OCI-LY1 (cell line): Measurements from ENCODE around the gene PPM1B.

Experiments
- H2AFZ ChIP-seq: fragments of 200-600 bp; sonication (generic), shearing (Covaris generic); 2 replicates; pipeline ENCODE4 v1.6.0; 2014; ENCODE audit warnings: antibody characterized with exemption, mild to moderate bottlenecking, low read length
- H3F3A ChIP-seq: fragments of 200-600 bp; sonication (generic), shearing (Covaris generic); 2 replicates; pipeline ENCODE4 v1.6.0; 2014; ENCODE audit warnings: mild to moderate bottlenecking, antibody characterized with exemption, low read length, moderate library complexity; ENCODE audit not compliant: insufficient read depth
- H3K27ac ChIP-seq: fragments of 200-600 bp; sonication (generic); 2 replicates; pipeline ENCODE4 v1.5.1; 2014; ENCODE audit warnings: low read length, mixed run types, mild to moderate bottlenecking, low read depth; ENCODE audit not compliant: poor library complexity, severe bottlenecking
- H3K27me3 ChIP-seq: fragments of 200-600 bp; sonication (generic); 2 replicates; pipeline ENCODE4 v1.6.0; 2014; ENCODE audit warnings: antibody characterized with exemption, mild to moderate bottlenecking, low read length, moderate library complexity; ENCODE audit not compliant: insufficient read depth
- H3K36me3 ChIP-seq: fragments of 200-600 bp; sonication (generic); 2 replicates; pipeline ENCODE4 v1.6.1; 2014; ENCODE audit warnings: mild to moderate bottlenecking, antibody characterized with exemption, low read length, moderate library complexity, mixed read lengths; ENCODE audit not compliant: insufficient read depth
- H3K4me1 ChIP-seq: fragments of 200-600 bp; sonication (generic); 2 replicates; pipeline ENCODE4 v1.5.1; 2014; ENCODE audit warnings: mild to moderate bottlenecking, low read length, moderate library complexity; ENCODE audit not compliant: insufficient read depth, severe bottlenecking
- H3K4me2 ChIP-seq: fragments of 200-600 bp; sonication (generic), shearing (Covaris generic); 2 replicates; pipeline ENCODE4 v1.6.1; 2014; ENCODE audit warnings: low read length
- H3K4me3 ChIP-seq: fragments of 200-600 bp; sonication (generic); 2 replicates; pipeline ENCODE4 v1.5.1; 2014; ENCODE audit warnings: low read length, low read depth, mild to moderate bottlenecking, mixed read lengths; ENCODE audit not compliant: poor library complexity, severe bottlenecking
- H3K79me2 ChIP-seq: fragments of 200-600 bp; shearing (Covaris generic); 2 replicates; pipeline ENCODE4 v1.6.1; 2016; ENCODE audit warnings: mixed run types, low read length, mixed read lengths; ENCODE audit not compliant: insufficient read depth
- H3K9ac ChIP-seq: fragments of 200-600 bp; sonication (generic), shearing (Covaris generic); 2 replicates; pipeline ENCODE4 v1.6.1; 2014; ENCODE audit warnings: mild to moderate bottlenecking, low read length, mixed read lengths
- H3K9me2 ChIP-seq: fragments of 200-600 bp; sonication (generic), shearing (Covaris generic); 2 replicates; pipeline ENCODE4 v1.6.1; 2014; ENCODE audit warnings: low read depth, mild to moderate bottlenecking, low read length, mixed read lengths
- H3K9me3 ChIP-seq: fragments of 200-600 bp; shearing (Covaris generic); 2 replicates; pipeline ENCODE4 v1.6.1; 2014; ENCODE audit warnings: low read length, mixed read lengths
- H4K20me1 ChIP-seq: fragments of 200-600 bp; sonication (generic), shearing (Covaris generic); 2 replicates; pipeline ENCODE4 v1.6.0; 2016; ENCODE audit warnings: mild to moderate bottlenecking, low read length; ENCODE audit not compliant: insufficient read depth
- CTCF ChIP-seq: fragments of 200-600 bp; sonication (generic), shearing (Covaris generic); IDR thresholded peaks from 2 replicates; pipeline ENCODE4 v1.5.1; 2017; ENCODE audit warnings: mild to moderate bottlenecking, antibody characterized with exemption, low read length, moderate library complexity, mixed read lengths
- EZH2 ChIP-seq: fragments of 200-600 bp; sonication (generic), shearing (Covaris generic); IDR thresholded peaks from 2 replicates; pipeline ENCODE4 v1.8.0; 2017; ENCODE audit warnings: borderline replicate concordance, mixed run types, mild to moderate bottlenecking, antibody characterized with exemption, low read length, moderate library complexity, mixed read lengths

PPM1B gene

GRCh38 chr2:44218771-44219170 lies 50.1 kb downstream of the PPM1B start:
- Histone ChIP-seq H3K4me2 (no peak overlapping the region), H3K27me3 (no peaks in the 10 kb centered on the region), H3K9me2 (0 out of 2 replicates have a peak, but pooled peaks cover 3% of the 10 kb centered on the region), H3K9ac (no peak overlapping the region), H3K4me1 (no peaks in the 10 kb centered on the region), H3K27ac (no peak overlapping the region), H3F3A (no peaks in the 10 kb centered on the region), H3K36me3 (peaks cover 33% of the 10 kb centered on the region; the same call in 1 of the 2 replicates), H3K9me3 (no peaks in the 10 kb centered on the region), H3K79me2 (no peaks in the 10 kb centered on the region), H3K4me3 (no peak overlapping the region), H4K20me1 (no peaks in the 10 kb centered on the region), H2AFZ (no peak overlapping the region)
- TF ChIP-seq EZH2 = no peak
- no peak for TF ChIP-seq CTCF

GRCh38 chr2:44226753-44227152 lies 58.1 kb downstream of the PPM1B start:
- H2AFZ ChIP-seq = no peak overlapping the region
- no peaks in the 10 kb centered on the region for H3F3A ChIP-seq
- H4K20me1 ChIP-seq = no peaks in the 10 kb centered on the region
- no peak overlapping the region for H3K9ac ChIP-seq
- H3K4me1 ChIP-seq = no peaks in the 10 kb centered on the region
- no peaks in the 10 kb centered on the region for H3K9me3 ChIP-seq
- H3K4me2 ChIP-seq = no peak overlapping the region
- H3K9me2 ChIP-seq = 0 out of 2 replicates have a peak, but pooled peaks cover 3% of the 10 kb centered on the region
- TF ChIP-seq EZH2 = no peak
- TF ChIP-seq CTCF = no peak
- no peak overlapping the region for H3K27ac ChIP-seq
- no peaks in the 10 kb centered on the region for H3K27me3 ChIP-seq
- H3K79me2 ChIP-seq = no peaks in the 10 kb centered on the region
- no peak overlapping the region for H3K4me3 ChIP-seq
- H3K36me3 ChIP-seq = peaks cover 19% of the 10 kb centered on the region; the same call in 1 of the 2 replicates

GRCh38 chr2:44230378-44230777 lies 61.7 kb downstream of the PPM1B start:
- H3K9me3 ChIP-seq = no peaks in the 10 kb centered on the region
- no peaks in the 10 kb centered on the region for H4K20me1 ChIP-seq
- H3K9me2 ChIP-seq = no peaks in the 10 kb centered on the region
- no peak overlapping the region for H3K9ac ChIP-seq
- H3K27ac ChIP-seq = no peak overlapping the region
- H3K4me2 ChIP-seq = no peak overlapping the region
- H2AFZ ChIP-seq = no peak overlapping the region
- H3K79me2 ChIP-seq = no peaks in the 10 kb centered on the region
- no peak for TF ChIP-seq EZH2
- no peak for TF ChIP-seq CTCF
- no peaks in the 10 kb centered on the region for H3K27me3 ChIP-seq
- peaks cover 21% of the 10 kb centered on the region for H3K36me3 ChIP-seq
- H3K4me1 ChIP-seq = peaks cover 5% of the 10 kb centered on the region
- H3K4me3 ChIP-seq = no peak overlapping the region
- H3F3A ChIP-seq = no peaks in the 10 kb centered on the region
